Fibroblast of the aortic adventitia (primary cell): Measurements from ENCODE around the gene TSHB. TPM values are rescaled to one million over a fixed set of nuclear protein-coding genes. Genes with fewer than 3 reads are reported as not detected.
A peak's percentile ranks its signal among the peaks of the same experiment; 100 is the strongest.

Experiments used
- DNase-seq: peaks from one replicate; pipeline ENCODE4 v3.0.0-alpha.2; 2010; ENCODE audit warnings: low read depth
- H3K4me3 ChIP-seq: 2 replicates; pipeline ENCODE4 v1.5.1; 2011; ENCODE audit warnings: low read depth, mild to moderate bottlenecking, control low read depth, low read length, moderate library complexity
- total RNA-seq: library from RNA; depleted of rRNA; stranded (reverse); fragments of >200 nt; gene quantifications from 2 replicates; pipeline ENCODE4 v1.2.3, GENCODE V29; 2012; ENCODE audit warnings: low replicate concordance
- TF ChIP-seq, protein P1 (sequence below): IDR thresholded peaks from 2 replicates; pipeline ENCODE4 v1.5.1; 2011; ENCODE audit warnings: mild to moderate bottlenecking, low read length, control low read depth, inconsistent platforms; ENCODE audit not compliant: insufficient read depth

TSHB gene
- not detected in 2 replicates for total RNA-seq

DNA sequence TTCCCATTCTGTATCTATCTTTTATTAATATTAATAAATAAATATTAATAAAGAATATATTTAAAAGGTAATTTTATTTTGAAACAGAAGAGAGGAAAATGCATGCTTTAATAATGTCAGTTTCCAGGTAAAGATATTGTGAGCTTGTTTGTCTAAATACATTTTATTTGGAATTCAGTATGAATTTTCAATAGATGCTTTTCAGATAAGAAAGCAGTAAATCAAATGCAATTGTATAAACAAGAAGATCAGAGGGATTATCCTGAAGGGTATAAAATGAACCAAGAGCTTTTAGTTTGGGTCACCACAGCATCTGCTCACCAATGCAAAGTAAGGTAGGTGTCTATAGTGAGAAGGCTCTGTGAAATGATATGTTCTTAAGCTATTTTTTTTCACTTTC lies at the start of gene TSHB:
Gene TSHB (plus strand): TSS at position 301 of the 400 bp plus-strand sequence. CDS start 3,537 bp downstream, outside the sequence.
- H3K4me3 ChIP-seq, result no peak within 1 kb of the TSS
- TF ChIP-seq, protein P1, sequence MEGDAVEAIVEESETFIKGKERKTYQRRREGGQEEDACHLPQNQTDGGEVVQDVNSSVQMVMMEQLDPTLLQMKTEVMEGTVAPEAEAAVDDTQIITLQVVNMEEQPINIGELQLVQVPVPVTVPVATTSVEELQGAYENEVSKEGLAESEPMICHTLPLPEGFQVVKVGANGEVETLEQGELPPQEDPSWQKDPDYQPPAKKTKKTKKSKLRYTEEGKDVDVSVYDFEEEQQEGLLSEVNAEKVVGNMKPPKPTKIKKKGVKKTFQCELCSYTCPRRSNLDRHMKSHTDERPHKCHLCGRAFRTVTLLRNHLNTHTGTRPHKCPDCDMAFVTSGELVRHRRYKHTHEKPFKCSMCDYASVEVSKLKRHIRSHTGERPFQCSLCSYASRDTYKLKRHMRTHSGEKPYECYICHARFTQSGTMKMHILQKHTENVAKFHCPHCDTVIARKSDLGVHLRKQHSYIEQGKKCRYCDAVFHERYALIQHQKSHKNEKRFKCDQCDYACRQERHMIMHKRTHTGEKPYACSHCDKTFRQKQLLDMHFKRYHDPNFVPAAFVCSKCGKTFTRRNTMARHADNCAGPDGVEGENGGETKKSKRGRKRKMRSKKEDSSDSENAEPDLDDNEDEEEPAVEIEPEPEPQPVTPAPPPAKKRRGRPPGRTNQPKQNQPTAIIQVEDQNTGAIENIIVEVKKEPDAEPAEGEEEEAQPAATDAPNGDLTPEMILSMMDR, result no peak
- DNase-seq, result no peak

- no peak overlapping the region for H3K4me3 ChIP-seq
- TF ChIP-seq, protein P1, result no peak
- no peak for DNase-seq
These were observed 47.4 kb upstream of the TSHB start for GRCh38 chr1:114982251-114982650.

GRCh38 chr1:114986286-114986685 lies 43.3 kb upstream of the TSHB start:
- H3K4me3 ChIP-seq, result no peak overlapping the region
- DNase-seq, result peak; percentile 8
- TF ChIP-seq, protein P1, result no peak

- H3K4me3 ChIP-seq, result no peak overlapping the region
- TF ChIP-seq, protein P1, result no peak
- DNase-seq, result no peak
These were observed 41.5 kb upstream of the TSHB start for GRCh38 chr1:114988095-114988494.

DNA sequence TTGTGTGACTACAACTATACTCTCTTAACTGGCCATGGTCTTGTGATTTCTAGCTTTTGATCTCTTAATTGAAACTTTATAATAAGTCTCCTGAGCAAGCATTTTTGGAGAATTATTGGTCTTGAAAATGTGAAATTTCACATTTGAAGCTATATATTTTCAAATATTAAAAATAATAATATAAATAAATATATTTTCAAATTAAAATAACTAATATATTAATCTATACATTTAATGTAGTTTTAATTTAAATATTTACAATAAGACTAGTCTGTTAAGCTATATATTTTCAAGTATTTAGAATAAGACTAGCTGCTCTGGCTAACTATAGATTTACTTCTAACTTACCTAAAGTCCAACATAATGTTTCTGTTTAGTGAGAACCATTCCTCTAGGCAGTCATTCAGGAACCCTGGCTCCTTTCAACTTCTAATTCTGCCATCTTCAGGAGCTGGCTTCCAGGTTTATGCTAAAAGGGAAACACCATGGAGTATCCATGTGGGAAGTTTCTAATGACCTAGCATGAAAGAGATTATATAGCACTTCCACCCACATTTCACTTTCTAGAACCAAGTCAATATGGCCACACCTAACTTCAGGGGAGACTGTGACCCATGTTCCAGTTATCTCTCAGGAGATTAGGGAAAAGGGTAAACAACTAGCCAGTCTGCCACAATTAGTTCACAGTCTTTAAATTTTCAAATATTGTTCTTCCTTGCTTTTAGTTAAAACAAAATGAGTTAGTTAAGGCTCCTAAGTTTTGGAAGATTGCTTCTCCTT lies 31.9 kb upstream of the TSHB start:
- no peak overlapping the region for H3K4me3 ChIP-seq
- TF ChIP-seq, protein P1, result no peak
- no peak for DNase-seq

DNA sequence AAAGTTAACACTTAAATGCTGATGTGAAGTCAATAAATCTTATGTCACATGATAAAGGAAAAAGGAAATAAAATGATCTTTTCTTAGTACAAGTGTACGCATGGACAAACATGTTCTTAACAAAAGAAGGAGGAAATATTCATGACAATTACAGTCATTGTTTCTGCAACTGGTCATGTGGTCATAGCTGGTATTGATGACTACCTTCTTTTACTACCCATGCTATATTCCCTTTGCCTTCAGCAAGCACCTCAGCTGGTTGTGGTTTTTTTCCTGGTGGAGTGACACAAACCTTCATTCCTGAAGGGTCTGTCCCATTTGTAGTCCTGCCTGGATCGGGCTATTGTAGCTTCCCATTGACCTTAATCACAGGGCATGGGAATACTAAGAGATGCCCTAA lies 23.4 kb upstream of the TSHB start:
- DNase-seq, result no peak
- TF ChIP-seq, protein P1, result no peak
- no peak overlapping the region for H3K4me3 ChIP-seq
